ENCODE measurements around the gene PCDHA1. TPM values are rescaled to one million over a fixed set of nuclear protein-coding genes. Genes with fewer than 3 reads are reported as not detected.
"Not testable (repeated sequence)": the region's sequence is repeated elsewhere in the genome, so short reads cannot be mapped to it uniquely, and the experiment has no call there.

PCDHA1 gene
- total and polyA plus RNA-seq, 2 donors: not detected

DNA sequence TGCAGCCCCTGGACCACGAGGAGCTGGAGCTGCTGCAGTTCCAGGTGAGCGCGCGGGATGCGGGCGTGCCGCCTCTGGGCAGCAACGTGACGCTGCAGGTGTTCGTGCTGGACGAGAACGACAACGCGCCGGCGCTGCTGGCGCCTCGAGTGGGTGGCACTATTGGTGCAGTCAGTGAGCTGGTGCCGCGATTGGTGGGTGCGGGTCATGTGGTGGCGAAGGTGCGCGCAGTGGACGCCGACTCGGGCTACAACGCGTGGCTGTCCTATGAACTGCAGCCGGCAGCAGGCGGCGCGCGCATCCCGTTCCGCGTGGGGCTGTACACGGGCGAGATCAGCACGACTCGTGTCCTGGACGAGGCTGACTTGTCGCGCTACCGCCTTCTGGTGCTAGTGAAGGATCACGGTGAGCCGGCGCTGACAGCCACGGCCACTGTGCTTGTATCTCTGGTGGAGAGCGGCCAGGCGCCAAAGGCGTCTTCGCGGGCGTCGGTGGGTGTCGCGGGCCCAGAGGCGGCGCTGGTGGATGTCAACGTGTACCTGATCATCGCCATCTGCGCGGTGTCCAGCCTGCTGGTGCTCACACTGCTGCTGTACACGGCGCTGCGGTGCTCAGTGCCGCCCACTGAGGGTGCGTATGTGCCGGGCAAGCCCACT, 2.0 kb downstream of the PCDHA1 start:
- peaks cover 8 to 28% of the 10 kb centered on the region in 2 donors for H3K9me3 ChIP-seq (ENCODE audit: control insufficient read depth in 2 of 2, insufficient read depth in 1 of 2, low read length in 1 of 2)
- WGBS: 57% methylated on average over 70 of the region's 70 CpGs
- peaks cover 0 to 13% of the 10 kb centered on the region in 2 donors for H3K27me3 ChIP-seq (ENCODE audit: control insufficient read depth in 2 of 2, insufficient read depth in 1 of 2, low read length in 1 of 2)
- H3K4me1 ChIP-seq (ENCODE audit: control insufficient read depth in 2 of 2, insufficient read depth in 2 of 2, low read length in 2 of 2); DNase-seq (ENCODE audit: low read depth in 6 of 9, low spot score in 9 of 9); H3K36me3 ChIP-seq (ENCODE audit: control insufficient read depth in 2 of 2, insufficient read depth in 2 of 2, low read length in 1 of 2); H3K27ac ChIP-seq (ENCODE audit: low read depth in 1 of 2, low read length in 1 of 2); H3K4me3 ChIP-seq (ENCODE audit: low read length in 2 of 2): not testable (repeated sequence)

DNA sequence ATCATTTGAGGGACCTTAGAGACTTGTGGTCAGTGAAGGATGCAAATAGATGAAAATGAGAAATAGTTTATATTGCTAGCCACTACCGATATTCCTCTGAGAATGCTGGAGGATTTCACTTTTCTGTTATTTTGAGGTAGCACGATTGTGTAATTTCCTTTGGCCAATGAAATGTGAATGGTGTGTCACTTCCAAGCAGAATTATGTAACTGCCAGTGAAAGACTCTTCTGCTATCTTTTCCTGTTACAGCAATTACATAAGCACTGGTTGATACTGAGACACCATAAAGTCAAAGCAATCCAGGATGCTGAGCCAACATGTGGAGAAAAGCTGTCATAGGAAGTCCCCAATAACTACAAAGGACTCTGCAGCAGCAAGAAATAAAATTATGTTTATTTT, 5.1 kb downstream of the PCDHA1 start:
- Histone ChIP-seq H3K27ac (ENCODE audit: low read depth in 1 of 2, low read length in 1 of 2) (no peak overlapping the region), H3K36me3 (ENCODE audit: control insufficient read depth in 2 of 2, insufficient read depth in 2 of 2, low read length in 1 of 2) (no peaks in the 10 kb centered on the region), H3K9me3 (ENCODE audit: control insufficient read depth in 2 of 2, insufficient read depth in 1 of 2, low read length in 1 of 2) (peaks cover 11 to 30% of the 10 kb centered on the region in 2 donors), H3K27me3 (ENCODE audit: control insufficient read depth in 2 of 2, insufficient read depth in 1 of 2, low read length in 1 of 2) (peaks cover 0 to 18% of the 10 kb centered on the region in 2 donors), H3K4me3 (ENCODE audit: low read length in 2 of 2) (no peak overlapping the region), H3K4me1 (ENCODE audit: control insufficient read depth in 2 of 2, insufficient read depth in 2 of 2, low read length in 2 of 2) (no peaks in the 10 kb centered on the region)
- WGBS: 44% methylated on average over 2 of the region's 2 CpGs
- DNase-seq (ENCODE audit: low read depth in 6 of 9, low spot score in 9 of 9): no peak

DNA sequence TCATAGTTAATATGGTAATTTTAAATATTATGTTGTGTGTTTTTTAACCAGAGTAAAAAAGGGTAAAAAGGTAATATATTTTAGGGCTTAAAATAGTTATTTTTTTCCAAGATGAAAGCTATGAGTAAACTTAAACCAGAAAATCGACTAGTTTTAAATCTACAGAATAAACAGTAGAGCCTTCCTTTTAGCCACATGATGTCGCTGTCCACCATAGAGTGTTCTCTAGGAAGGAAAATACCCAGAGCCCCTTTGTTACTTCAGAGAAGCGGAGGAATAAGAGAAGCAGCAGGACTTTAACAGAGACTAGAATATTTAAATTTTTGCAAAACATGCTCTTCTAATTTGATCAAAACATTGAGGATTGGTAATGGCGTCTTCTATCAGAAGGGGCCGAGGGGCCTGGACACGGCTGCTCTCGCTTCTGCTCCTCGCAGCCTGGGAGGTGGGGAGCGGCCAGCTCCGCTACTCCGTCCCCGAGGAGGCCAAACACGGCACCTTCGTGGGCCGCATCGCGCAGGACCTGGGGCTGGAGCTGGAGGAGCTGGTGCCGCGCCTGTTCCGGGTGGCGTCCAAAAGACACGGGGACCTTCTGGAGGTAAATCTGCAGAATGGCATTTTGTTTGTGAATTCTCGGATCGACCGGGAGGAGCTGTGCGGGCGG, 8.8 kb downstream of the PCDHA1 start, which contains the start of gene PCDHA2:
Gene PCDHA2, plus strand, starts transcription at position 258 of the 664 bp plus-strand sequence.
- Histone ChIP-seq H3K27ac (ENCODE audit: low read depth in 1 of 2, low read length in 1 of 2) (no peak within 1 kb of the TSS), H3K36me3 (ENCODE audit: control insufficient read depth in 2 of 2, insufficient read depth in 2 of 2, low read length in 1 of 2) (no peaks in the 10 kb centered on the region), H3K9me3 (ENCODE audit: control insufficient read depth in 2 of 2, insufficient read depth in 1 of 2, low read length in 1 of 2) (peaks cover 8 to 19% of the 10 kb centered on the region in 2 donors), H3K4me3 (ENCODE audit: low read length in 2 of 2) (no peak within 1 kb of the TSS), H3K27me3 (ENCODE audit: control insufficient read depth in 2 of 2, insufficient read depth in 1 of 2, low read length in 1 of 2) (peaks cover 0 to 6% of the 10 kb centered on the region in 2 donors), H3K4me1 (ENCODE audit: control insufficient read depth in 2 of 2, insufficient read depth in 2 of 2, low read length in 2 of 2) (no peaks in the 10 kb centered on the region)
- WGBS: 28% methylated on average over 27 of the region's 27 CpGs
- DNase-seq (ENCODE audit: low read depth in 6 of 9, low spot score in 9 of 9): no peak

DNA sequence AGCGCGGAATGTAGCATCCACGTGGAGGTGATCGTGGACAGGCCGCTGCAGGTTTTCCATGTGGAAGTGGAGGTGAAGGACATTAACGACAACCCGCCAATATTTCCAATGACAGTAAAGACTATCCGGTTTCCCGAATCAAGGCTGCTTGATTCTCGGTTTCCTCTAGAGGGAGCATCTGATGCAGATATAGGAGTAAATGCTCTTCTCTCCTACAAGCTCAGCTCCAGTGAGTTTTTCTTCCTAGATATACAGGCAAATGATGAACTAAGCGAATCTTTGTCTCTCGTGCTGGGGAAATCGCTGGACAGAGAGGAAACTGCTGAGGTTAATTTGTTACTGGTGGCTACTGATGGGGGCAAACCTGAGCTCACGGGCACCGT, 9.3 kb downstream of the PCDHA1 start:
- no peak for DNase-seq (ENCODE audit: low read depth in 6 of 9, low spot score in 9 of 9)
- H3K4me3 ChIP-seq (ENCODE audit: low read length in 2 of 2): no peak overlapping the region
- peaks cover 0 to 6% of the 10 kb centered on the region in 2 donors for H3K27me3 ChIP-seq (ENCODE audit: control insufficient read depth in 2 of 2, insufficient read depth in 1 of 2, low read length in 1 of 2)
- no peaks in the 10 kb centered on the region for H3K36me3 ChIP-seq (ENCODE audit: control insufficient read depth in 2 of 2, insufficient read depth in 2 of 2, low read length in 1 of 2)
- 31% methylated on average over 15 of the region's 15 CpGs for whole genome bisulfite sequencing
- H3K9me3 ChIP-seq (ENCODE audit: control insufficient read depth in 2 of 2, insufficient read depth in 1 of 2, low read length in 1 of 2): peaks cover 8 to 19% of the 10 kb centered on the region in 2 donors
- no peaks in the 10 kb centered on the region for H3K4me1 ChIP-seq (ENCODE audit: control insufficient read depth in 2 of 2, insufficient read depth in 2 of 2, low read length in 2 of 2)
- no peak overlapping the region for H3K27ac ChIP-seq (ENCODE audit: low read depth in 1 of 2, low read length in 1 of 2)

DNA sequence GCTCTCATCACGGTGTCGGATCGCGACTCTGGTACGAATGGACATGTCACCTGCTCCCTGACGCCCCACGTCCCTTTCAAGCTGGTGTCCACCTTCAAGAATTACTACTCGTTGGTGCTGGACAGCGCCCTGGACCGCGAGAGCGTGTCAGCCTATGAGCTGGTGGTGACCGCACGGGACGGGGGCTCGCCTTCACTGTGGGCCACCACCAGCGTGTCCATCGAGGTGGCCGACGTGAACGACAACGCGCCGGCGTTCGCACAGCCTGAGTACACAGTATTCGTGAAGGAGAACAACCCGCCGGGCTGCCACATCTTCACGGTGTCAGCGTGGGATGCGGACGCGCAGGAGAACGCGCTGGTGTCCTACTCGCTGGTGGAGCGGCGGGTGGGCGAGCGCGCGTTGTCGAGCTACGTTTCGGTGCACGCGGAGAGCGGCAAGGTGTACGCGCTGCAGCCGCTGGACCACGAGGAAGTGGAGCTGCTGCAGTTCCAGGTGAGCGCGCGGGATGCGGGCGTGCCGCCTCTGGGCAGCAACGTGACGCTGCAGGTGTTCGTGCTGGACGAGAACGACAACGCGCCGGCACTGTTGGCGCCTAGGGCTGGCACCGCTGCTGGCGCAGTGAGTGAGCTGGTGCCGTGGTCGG, 10.3 kb downstream of the PCDHA1 start:
- not testable (repeated sequence) for H3K4me1 ChIP-seq (ENCODE audit: control insufficient read depth in 2 of 2, insufficient read depth in 2 of 2, low read length in 2 of 2); H3K27me3 ChIP-seq (ENCODE audit: control insufficient read depth in 2 of 2, insufficient read depth in 1 of 2, low read length in 1 of 2); DNase-seq (ENCODE audit: low read depth in 6 of 9, low spot score in 9 of 9); H3K27ac ChIP-seq (ENCODE audit: low read depth in 1 of 2, low read length in 1 of 2); H3K4me3 ChIP-seq (ENCODE audit: low read length in 2 of 2); H3K36me3 ChIP-seq (ENCODE audit: control insufficient read depth in 2 of 2, insufficient read depth in 2 of 2, low read length in 1 of 2)
- peaks cover 8 to 21% of the 10 kb centered on the region in 2 donors for H3K9me3 ChIP-seq (ENCODE audit: control insufficient read depth in 2 of 2, insufficient read depth in 1 of 2, low read length in 1 of 2)
- WGBS: 64% methylated on average over 72 of the region's 72 CpGs

DNA sequence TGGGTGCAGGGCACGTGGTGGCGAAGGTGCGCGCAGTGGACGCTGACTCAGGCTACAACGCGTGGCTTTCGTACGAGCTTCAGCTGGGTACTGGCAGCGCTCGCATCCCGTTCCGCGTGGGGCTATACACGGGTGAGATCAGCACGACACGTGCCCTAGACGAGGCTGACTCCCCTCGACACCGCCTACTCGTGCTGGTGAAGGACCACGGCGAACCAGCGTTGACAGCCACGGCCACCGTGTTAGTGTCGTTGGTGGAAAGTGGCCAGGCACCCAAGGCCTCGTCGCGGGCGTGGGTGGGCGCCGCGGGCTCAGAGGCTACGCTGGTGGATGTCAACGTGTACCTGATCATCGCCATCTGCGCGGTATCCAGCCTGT, 10.8 kb downstream of the PCDHA1 start:
- Histone ChIP-seq H3K27me3 (ENCODE audit: control insufficient read depth in 2 of 2, insufficient read depth in 1 of 2, low read length in 1 of 2) (peaks cover 0 to 6% of the 10 kb centered on the region in 2 donors), H3K36me3 (ENCODE audit: control insufficient read depth in 2 of 2, insufficient read depth in 2 of 2, low read length in 1 of 2) (no peaks in the 10 kb centered on the region), H3K9me3 (ENCODE audit: control insufficient read depth in 2 of 2, insufficient read depth in 1 of 2, low read length in 1 of 2) (peaks cover 8 to 24% of the 10 kb centered on the region in 2 donors), H3K27ac (ENCODE audit: low read depth in 1 of 2, low read length in 1 of 2) (no peak overlapping the region), H3K4me3 (ENCODE audit: low read length in 2 of 2) (no peak overlapping the region), H3K4me1 (ENCODE audit: control insufficient read depth in 2 of 2, insufficient read depth in 2 of 2, low read length in 2 of 2) (no peaks in the 10 kb centered on the region)
- 63% methylated on average over 39 of the region's 39 CpGs for WGBS
- DNase-seq (ENCODE audit: low read depth in 6 of 9, low spot score in 9 of 9): no peak

DNA sequence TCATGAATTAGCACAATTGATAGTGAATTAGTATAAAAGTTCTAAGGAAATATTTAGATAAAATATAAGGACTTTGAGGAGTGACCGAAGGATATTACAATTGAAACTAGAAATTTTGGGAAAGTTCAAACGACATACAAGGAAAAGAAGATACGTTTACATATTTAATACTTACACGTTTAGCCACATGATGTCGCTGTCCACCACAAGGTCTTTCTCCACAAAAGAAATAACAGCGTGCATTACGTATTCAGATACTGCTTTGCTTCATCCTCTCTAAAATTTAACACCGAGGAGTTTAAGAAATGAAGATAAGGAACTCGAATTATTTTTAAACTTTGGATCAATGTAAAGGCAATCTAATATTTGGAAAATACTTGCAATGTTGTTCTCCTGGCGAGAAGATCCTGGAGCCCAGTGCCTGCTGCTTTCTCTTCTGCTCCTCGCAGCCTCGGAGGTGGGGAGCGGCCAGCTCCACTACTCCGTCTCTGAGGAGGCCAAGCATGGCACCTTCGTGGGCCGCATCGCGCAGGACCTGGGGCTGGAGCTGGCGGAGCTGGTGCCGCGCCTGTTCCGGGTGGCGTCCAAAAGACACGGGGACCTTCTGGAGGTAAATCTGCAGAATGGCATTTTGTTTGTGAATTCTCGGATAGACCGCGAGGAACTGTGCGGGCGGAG, 15.0 kb downstream of the PCDHA1 start, which contains the start of gene PCDHA3:
Gene PCDHA3, plus strand, starts transcription at position 242 of the 678 bp plus-strand sequence.
- no peak for DNase-seq (ENCODE audit: low read depth in 6 of 9, low spot score in 9 of 9)
- WGBS: 32% methylated on average over 29 of the region's 29 CpGs
- Histone ChIP-seq H3K27ac (ENCODE audit: low read depth in 1 of 2, low read length in 1 of 2) (no peak within 1 kb of the TSS), H3K9me3 (ENCODE audit: control insufficient read depth in 2 of 2, insufficient read depth in 1 of 2, low read length in 1 of 2) (peaks cover 11 to 30% of the 10 kb centered on the region in 2 donors), H3K27me3 (ENCODE audit: control insufficient read depth in 2 of 2, insufficient read depth in 1 of 2, low read length in 1 of 2) (peaks cover 0 to 9% of the 10 kb centered on the region in 2 donors), H3K36me3 (ENCODE audit: control insufficient read depth in 2 of 2, insufficient read depth in 2 of 2, low read length in 1 of 2) (no peaks in the 10 kb centered on the region), H3K4me1 (ENCODE audit: control insufficient read depth in 2 of 2, insufficient read depth in 2 of 2, low read length in 2 of 2) (no peaks in the 10 kb centered on the region), H3K4me3 (ENCODE audit: low read length in 2 of 2) (no peak within 1 kb of the TSS)

DNA sequence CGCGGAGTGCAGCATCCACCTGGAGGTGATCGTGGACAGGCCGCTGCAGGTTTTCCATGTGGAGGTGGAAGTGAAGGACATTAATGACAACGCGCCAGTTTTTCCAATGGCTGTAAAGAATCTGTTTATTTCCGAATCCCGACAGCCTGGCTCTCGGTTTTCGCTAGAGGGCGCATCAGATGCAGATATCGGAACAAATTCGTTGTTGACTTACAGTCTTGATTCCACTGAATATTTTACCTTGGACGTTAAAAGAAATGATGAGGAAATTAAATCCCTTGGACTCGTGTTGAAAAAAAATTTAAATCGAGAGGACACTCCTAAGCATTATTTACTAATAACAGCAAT, 15.5 kb downstream of the PCDHA1 start:
- WGBS: 22% methylated on average over 16 of the region's 16 CpGs
- H3K36me3 ChIP-seq (ENCODE audit: control insufficient read depth in 2 of 2, insufficient read depth in 2 of 2, low read length in 1 of 2): no peaks in the 10 kb centered on the region
- no peak overlapping the region for H3K27ac ChIP-seq (ENCODE audit: low read depth in 1 of 2, low read length in 1 of 2)
- H3K27me3 ChIP-seq (ENCODE audit: control insufficient read depth in 2 of 2, insufficient read depth in 1 of 2, low read length in 1 of 2): peaks cover 0 to 9% of the 10 kb centered on the region in 2 donors
- no peak for DNase-seq (ENCODE audit: low read depth in 6 of 9, low spot score in 9 of 9)
- peaks cover 8 to 25% of the 10 kb centered on the region in 2 donors for H3K9me3 ChIP-seq (ENCODE audit: control insufficient read depth in 2 of 2, insufficient read depth in 1 of 2, low read length in 1 of 2)
- H3K4me3 ChIP-seq (ENCODE audit: low read length in 2 of 2): no peak overlapping the region
- H3K4me1 ChIP-seq (ENCODE audit: control insufficient read depth in 2 of 2, insufficient read depth in 2 of 2, low read length in 2 of 2): no peaks in the 10 kb centered on the region

DNA sequence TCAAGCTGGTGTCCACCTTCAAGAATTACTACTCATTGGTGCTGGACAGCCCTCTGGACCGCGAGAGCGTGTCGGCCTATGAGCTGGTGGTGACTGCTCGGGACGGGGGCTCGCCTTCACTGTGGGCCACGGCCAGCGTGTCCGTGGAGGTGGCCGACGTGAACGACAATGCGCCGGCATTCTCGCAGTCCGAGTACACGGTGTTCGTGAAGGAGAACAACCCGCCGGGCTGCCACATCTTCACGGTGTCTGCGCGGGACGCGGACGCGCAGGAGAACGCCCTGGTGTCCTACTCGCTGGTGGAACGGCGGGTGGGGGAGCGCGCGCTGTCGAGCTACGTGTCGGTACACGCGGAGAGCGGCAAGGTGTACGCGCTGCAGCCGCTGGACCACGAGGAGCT, 16.4 kb downstream of the PCDHA1 start:
- not testable (repeated sequence) for H3K27ac ChIP-seq (ENCODE audit: low read depth in 1 of 2, low read length in 1 of 2); DNase-seq (ENCODE audit: low read depth in 6 of 9, low spot score in 9 of 9); H3K36me3 ChIP-seq (ENCODE audit: control insufficient read depth in 2 of 2, insufficient read depth in 2 of 2, low read length in 1 of 2); H3K4me1 ChIP-seq (ENCODE audit: control insufficient read depth in 2 of 2, insufficient read depth in 2 of 2, low read length in 2 of 2); H3K27me3 ChIP-seq (ENCODE audit: control insufficient read depth in 2 of 2, insufficient read depth in 1 of 2, low read length in 1 of 2); H3K4me3 ChIP-seq (ENCODE audit: low read length in 2 of 2)
- WGBS: 64% methylated on average over 45 of the region's 45 CpGs
- peaks cover 5 to 22% of the 10 kb centered on the region in 2 donors for H3K9me3 ChIP-seq (ENCODE audit: control insufficient read depth in 2 of 2, insufficient read depth in 1 of 2, low read length in 1 of 2)

Data from thymus (tissue), 11 donors.